Neural cell (in vitro differentiated cells): Measurements from ENCODE around the gene MYCBPAP.
A peak's percentile ranks its signal among the peaks of the same experiment; 100 is the strongest.

Experiments
- POLR2AphosphoS5 ChIP-seq: IDR thresholded peaks from 2 replicates; pipeline ENCODE4 v1.6.1; 2012
- TF ChIP-seq, protein P1 (sequence below): fragments of 450-650 bp; IDR thresholded peaks from 2 replicates; pipeline ENCODE4 v1.5.1; 2014; ENCODE audit warnings: antibody characterized with exemption, mild to moderate bottlenecking, moderate library complexity; ENCODE audit not compliant: poor library complexity, severe bottlenecking

- peak; percentile 81 for TF ChIP-seq POLR2AphosphoS5
- TF ChIP-seq, protein P1, sequence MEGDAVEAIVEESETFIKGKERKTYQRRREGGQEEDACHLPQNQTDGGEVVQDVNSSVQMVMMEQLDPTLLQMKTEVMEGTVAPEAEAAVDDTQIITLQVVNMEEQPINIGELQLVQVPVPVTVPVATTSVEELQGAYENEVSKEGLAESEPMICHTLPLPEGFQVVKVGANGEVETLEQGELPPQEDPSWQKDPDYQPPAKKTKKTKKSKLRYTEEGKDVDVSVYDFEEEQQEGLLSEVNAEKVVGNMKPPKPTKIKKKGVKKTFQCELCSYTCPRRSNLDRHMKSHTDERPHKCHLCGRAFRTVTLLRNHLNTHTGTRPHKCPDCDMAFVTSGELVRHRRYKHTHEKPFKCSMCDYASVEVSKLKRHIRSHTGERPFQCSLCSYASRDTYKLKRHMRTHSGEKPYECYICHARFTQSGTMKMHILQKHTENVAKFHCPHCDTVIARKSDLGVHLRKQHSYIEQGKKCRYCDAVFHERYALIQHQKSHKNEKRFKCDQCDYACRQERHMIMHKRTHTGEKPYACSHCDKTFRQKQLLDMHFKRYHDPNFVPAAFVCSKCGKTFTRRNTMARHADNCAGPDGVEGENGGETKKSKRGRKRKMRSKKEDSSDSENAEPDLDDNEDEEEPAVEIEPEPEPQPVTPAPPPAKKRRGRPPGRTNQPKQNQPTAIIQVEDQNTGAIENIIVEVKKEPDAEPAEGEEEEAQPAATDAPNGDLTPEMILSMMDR: no peak
These were observed 57.4 kb downstream of the MYCBPAP start for GRCh38 chr17:50565402-50566350.
